Breast epithelium (tissue), 3 donors: ENCODE data around the gene RBM23.

Source experiments
- POLR2AphosphoS5 ChIP-seq, 3 donors: sonication (generic); formaldehyde crosslinking; IDR thresholded peaks; one replicate each; pipeline ENCODE4 v1.6.1; 2017; ENCODE audit warnings: antibody characterized with exemption in 3 of 3
- TF ChIP-seq, protein P1 (sequence below), 3 donors: fragments of 450-650 bp; IDR thresholded peaks; one replicate each; pipeline ENCODE4 v1.5.1; 2016 to 2017; ENCODE audit warnings: antibody characterized with exemption in 3 of 3, mild to moderate bottlenecking in 3 of 3, moderate library complexity in 3 of 3

DNA sequence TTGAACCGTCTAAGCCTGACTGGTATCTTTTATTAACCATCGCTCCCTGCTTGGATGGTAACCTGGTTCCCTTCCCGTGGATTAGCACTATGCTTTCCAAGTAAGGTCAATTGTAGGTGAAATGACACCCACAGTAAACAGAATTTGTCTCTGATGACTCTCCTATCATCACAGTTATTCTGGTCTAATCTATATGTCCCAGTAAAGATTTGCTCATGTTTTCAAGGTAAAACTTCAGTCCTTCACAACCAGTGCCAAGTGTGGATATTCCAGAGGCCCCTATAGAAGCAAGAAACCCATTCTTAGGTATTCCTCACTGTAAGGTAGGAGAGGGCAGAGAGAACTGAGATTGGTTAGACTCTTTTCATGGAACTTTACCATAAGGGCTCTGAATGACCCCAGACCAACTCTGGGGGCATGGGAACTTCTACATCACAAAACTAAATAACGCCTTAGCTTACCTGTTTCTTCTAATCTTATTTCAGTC, 47.9 kb upstream of the RBM23 start:
- no peak for TF ChIP-seq POLR2AphosphoS5 (IDR thresholded peaks at IDR 0.05)
- TF ChIP-seq, protein P1, sequence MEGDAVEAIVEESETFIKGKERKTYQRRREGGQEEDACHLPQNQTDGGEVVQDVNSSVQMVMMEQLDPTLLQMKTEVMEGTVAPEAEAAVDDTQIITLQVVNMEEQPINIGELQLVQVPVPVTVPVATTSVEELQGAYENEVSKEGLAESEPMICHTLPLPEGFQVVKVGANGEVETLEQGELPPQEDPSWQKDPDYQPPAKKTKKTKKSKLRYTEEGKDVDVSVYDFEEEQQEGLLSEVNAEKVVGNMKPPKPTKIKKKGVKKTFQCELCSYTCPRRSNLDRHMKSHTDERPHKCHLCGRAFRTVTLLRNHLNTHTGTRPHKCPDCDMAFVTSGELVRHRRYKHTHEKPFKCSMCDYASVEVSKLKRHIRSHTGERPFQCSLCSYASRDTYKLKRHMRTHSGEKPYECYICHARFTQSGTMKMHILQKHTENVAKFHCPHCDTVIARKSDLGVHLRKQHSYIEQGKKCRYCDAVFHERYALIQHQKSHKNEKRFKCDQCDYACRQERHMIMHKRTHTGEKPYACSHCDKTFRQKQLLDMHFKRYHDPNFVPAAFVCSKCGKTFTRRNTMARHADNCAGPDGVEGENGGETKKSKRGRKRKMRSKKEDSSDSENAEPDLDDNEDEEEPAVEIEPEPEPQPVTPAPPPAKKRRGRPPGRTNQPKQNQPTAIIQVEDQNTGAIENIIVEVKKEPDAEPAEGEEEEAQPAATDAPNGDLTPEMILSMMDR (IDR thresholded peaks at IDR 0.05): no peak
